ENCODE results near the gene SCN2A.
"Not testable (repeated sequence)": the region's sequence is repeated elsewhere in the genome, so short reads cannot be mapped to it uniquely, and the experiment has no call there.

SCN2A gene

DNA sequence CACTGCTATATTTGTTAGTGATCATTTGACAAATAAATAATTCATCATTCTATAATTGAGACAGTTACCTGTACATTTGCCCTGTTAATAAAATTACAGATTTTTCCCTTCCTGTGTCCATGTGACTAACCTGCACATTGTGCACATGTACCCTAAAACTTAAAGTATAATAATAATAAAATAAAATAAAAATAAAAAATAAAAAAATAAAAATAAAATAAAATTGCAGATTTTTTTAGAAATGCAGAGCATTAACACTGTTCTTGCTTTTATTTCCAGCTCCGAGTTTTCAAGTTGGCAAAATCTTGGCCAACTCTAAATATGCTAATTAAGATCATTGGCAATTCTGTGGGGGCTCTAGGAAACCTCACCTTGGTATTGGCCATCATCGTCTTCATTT lies 105.1 kb downstream of the SCN2A start:
- not testable (repeated sequence) for DNase-seq

DNA sequence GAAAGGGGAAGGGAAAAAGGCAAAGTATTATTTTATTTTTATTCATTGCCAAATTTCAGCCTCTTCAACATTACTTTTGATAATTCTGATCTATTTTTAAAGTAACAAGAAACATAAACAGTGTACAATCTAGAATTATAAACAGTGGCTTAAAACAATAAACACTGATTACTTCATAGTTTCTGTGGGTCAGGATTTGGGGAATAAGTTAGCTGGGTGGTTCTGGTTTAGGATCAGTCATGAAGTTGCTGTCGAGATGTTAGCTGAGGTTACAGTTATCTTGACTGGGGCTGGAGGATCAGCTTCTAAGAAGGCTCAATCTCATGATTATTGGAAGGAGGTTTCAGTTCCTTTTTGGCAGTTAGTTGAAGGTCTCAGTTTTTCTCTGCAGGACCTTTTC lies 109.2 kb downstream of the SCN2A start:
- no peak for DNase-seq

DNA sequence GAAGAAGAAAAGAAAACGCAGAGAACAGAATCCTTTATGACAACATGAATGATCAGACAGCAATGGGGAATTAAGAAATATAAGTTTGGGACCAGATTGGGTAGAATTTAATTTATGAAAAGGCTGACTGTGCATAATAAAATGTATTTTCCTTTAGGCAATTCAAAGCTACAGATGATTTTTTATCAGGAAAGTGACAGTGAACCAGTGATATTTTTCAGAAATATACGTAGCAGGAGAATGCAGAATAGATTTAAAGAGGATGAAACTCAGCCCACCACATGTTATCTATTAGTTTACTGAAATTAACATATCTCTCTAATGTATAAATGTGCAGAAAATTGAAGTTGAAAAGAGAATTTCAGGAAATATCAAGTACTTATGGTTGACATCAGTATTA lies 110.0 kb downstream of the SCN2A start:
- no peak for DNase-seq

DNA sequence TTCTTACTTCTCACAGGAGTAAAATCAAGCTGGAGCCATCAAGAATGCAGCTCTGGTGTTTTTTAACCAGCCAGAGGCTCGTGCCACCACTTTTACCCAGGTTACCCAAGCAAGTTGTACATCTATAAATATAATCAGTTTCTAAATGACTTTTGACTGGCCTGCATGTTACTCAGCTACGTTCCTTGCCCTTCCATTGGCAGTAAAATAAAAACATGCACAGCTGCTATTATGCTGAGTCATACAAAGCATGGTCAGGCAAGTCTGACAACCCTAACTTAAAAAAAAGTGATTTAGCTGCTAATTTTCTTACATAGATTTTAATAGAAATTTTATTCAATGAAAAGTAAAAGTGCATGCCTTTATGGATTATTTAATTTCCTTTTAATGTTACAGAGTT lies 118.5 kb downstream of the SCN2A start:
- peak in 1 of 5 experiments; percentile 32 for DNase-seq

DNA sequence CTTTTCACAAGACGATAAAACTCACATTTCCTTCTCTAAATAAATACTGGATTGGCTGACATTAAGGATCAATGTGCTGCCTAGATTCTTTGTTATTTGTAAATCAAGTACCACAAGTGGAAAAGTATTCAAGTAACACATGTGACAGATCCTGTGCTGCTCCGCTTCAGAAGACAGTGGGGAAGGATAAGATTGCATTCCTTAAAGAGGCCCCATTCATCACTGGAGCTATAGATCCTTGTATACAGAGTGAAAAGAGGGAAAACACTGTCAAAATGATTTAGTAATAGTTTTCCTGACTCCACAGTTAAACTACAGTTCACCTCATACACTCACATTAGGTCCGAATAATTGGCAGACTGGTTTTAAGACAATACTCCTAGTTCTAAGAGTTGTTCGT lies 122.3 kb downstream of the SCN2A start:
- DNase-seq, result no peak

DNA sequence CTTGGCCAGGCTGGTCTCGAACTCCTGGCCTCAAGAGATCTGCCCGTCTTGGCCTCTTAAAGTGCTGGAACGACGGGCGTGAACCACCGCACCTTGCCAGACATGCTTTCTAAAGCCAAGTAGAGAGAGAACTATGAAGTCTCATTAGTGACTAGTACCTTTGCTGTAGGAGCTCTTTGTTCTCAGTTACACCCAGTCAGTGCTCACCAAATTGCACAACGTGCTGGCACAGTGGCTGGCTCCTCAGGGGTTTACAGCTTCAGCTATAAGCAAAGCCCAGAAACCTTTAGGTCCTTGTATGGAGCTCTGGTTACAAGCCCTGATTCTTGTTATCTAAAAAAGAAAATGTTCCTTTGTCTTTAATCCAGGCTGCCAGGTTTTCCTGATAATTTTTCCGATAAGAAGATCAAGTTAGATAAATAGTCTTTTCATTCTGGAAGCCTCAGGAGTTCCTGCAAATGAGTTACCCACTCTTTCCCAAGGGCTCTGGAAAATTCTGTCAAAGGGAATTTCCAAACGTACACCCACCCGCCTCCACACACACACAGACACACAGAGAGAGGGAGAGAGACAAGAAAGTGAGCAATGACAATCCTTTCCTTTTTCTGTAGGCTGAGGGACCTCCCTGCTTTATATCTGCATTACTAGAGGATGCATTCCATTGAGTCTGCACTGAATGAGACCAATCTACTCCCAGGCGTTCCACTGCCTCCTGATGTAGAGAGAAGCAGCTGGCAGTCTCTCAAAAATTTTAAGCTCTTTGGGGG lies 130.1 kb downstream of the SCN2A start:
- no peak for DNase-seq

DNA sequence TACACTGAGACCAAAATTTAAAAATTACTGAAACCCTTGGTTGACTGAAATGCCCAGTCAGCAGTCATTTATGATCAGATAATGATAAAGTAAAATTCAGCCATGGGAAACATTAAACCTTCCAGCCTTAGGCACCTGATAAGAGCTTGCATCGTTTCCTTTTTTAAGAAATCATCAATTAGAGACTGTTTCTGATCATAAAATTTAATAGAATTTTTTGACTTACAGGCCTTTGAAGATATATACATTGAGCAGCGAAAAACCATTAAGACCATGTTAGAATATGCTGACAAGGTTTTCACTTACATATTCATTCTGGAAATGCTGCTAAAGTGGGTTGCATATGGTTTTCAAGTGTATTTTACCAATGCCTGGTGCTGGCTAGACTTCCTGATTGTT lies 130.7 kb downstream of the SCN2A start:
- no peak for DNase-seq

DNA sequence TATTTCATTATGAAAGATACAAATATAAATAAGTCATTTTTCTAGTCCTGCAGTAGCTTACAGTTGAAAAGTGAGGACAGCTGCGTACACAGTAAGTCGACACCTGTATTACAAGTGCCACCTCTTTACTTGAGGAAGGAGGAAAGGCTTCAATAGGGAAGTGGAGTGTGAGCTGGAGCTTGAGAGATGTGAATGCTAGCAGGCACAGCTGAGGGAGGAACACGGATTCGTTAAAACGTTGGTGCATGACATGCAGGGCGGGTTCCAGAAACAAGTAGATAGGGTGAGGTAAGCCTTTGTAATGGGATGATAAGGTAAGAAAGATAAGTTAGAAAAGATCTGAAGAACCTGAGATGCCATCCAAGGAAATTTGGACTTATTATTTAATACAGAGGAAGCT lies 132.1 kb downstream of the SCN2A start:
- DNase-seq, result no peak

DNA sequence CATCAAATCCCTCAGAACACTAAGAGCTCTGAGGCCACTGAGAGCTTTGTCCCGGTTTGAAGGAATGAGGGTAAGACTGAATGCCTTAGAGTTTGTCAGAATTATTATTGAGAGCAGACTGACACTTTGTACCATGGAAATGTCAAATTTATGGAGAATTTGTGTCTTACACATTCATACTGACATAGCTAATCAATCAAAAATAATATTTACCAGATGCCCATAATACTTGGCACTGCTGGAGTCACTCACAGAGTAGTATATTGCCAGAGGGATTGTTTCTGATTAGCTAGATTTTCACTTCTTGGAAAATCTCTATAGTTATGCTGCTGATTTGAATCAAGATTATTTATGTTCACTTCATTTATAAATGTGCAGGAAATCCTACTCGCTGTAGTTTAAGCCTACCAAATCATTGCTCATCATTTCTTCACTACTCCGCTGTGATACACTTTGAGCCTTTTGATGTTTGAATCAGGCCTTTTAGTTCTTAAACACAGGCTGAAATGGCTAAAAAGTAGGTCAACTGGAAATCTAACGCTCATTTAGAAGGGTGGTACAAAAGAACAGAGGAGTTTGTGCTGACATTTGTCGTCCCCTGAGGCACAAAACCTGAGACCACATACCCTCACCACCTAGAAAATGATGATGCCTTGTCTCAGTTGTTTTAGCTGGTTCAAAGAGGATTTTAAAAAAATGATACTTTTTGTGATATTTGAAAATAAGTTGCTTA lies 134.2 kb downstream of the SCN2A start:
- DNase-seq, result no peak

DNA sequence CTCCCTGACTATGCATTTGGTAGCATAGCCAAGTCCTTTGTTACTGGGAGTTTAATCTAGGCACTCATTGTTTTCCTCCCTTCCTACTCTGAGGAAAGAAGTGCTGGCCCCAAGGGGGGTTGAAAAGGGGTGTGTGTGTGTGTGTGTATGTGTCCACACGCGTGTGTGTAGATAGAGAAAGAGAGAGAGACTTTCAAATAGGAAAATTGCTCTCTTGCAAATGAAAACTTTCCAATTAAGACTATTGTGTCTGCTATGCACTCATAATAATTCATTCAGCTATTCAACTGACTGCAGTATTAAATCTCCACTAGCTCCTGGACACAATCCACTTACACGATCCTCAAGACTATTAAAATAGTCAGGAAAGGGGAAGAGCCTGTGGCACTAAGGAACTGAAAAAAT lies 137.4 kb downstream of the SCN2A start:
- DNase-seq, result no peak

DNA sequence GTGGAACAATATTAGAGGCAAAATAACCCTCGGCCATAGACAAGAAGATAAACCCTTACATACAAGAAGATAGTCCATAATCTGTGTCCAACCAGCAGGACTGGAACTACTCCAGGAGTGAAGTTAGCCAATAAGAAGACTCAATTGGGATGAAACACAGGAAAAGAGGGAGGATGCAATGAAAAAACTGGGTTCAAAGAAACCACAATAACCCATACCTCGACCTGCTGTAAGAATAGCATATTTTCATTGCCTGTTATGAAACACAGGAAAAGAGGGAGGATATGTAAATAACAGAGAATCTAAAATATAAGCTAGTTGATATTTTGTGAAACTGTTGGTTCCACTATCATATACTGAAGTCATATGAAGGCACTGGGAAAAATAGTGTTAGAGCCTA lies 143.1 kb downstream of the SCN2A start:
- DNase-seq, result no peak

DNA sequence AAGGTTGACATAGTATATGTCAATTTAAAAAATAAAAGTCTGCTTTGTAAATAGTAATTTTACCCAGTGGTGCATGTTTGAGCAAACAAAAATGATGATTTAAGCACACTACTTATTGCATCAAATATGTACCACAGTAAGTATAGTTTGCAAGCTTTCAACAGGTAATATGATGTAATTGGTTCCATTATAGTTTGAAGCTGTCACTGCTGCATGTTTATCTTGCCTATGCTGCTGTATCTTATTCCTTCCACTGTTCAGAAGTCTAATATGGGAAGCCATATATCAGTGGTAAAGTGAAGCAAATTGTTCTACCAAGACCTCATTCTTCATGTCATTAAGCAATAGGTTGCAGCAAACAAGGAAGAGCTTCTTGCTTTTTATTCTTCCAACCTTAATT lies 151.7 kb downstream of the SCN2A start:
- no peak for DNase-seq

DNA sequence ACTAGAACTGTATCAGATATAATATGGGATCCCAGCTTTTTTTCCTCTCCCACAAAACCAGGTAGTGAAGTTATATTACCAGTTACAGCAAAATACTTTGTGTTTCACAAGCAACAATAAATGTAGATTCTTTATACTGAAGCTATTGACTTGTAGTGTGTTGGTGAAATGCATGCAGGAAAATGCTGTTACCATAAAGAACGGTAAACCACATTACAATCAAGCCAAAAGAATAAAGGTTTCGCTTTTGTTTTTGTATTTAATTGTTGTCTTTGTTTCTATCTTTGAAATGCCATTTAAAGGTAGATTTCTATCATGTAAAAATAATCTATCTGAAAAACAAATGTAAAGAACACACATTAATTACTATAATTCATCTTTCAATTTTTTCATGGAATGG lies 152.6 kb downstream of the SCN2A start:
- peak in 1 of 5 experiments; percentile 33 for DNase-seq

DNA sequence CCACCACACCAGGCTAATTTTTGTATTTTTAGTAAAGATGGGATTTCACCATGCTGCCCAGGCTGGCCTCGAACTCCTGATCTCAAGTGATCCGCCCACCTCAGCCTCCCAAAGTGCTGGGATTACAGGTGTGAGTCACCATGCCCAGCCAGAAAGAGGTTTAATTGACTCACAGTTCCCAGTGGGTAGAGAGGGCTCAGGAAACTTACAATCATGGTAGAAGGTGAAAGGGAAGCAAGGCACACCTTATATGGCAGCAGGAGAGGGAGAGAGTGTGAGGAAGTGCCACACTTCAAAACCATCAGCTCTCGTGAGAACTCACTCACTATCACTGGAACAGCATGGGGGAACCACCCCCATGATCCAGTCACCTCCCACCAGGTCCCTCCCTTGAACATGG lies 159.4 kb downstream of the SCN2A start:
- DNase-seq, result peak in 1 of 5 experiments; percentile 3

DNA sequence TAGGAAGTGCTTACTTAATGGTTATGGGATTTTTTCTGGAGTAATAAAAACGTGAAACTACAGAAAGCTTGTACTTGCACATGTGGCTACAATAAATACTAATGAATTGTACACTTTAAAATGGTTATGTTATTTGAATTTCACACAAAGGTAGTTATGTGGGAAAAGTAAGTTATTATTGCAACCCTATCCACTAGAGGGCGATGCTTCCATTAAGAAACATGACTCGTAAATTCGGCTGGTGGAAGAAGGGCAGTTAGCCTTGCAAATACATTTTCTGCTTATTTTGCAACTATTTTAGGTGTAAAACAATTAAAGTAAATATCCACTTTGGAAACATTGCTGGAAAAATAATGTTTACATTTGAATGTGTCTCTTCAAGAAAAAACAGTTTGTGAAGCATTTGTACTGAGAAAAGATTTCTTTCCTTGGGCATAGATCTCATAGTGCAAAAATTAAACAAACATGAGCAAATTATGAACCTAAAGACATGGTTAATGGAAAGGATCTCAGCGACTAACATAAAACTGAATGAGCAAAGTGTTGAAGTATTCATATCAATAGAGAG lies 162.2 kb downstream of the SCN2A start:
- peak in 1 of 5 experiments; percentile 63 for DNase-seq

DNA sequence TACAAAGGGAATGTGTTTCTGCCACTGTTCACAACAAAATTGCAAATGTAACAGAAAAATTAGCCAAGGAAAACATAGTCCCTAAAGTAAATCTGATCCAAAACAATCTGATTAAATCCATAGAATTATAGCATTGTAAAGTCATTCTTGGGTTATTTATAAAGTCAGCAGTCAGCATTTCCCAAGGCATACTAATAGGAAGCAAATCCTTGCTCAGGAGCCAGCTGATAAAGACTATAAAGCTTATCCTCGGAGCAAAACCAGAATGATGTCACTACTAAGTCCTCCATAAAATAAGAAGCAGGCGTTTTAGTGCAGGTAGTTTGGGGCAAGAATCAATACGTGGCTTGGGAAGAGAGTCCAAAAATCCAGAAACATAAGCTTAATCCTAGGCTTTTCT lies 162.9 kb downstream of the SCN2A start:
- DNase-seq, result no peak

DNA sequence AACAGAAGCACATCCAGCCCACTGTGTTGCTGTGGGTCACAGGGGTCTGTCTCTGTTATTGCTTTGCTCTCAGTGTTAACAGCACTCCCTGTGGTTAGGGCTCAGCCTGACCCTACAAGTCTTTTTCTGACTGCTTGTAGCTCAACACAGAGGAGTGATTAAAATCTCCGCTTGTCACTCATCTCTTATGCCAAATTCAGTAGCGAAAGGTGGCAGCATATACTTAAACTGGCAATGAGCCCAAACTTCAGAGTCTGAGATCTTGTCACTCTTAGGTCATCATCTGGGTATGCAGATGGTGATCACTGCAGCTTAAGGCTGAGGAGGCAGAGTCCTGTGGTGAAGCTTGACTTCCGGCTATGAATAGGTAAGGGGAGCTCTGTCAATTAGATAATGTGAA lies 167.0 kb downstream of the SCN2A start:
- peak in 1 of 5 experiments; percentile 4 for DNase-seq

DNA sequence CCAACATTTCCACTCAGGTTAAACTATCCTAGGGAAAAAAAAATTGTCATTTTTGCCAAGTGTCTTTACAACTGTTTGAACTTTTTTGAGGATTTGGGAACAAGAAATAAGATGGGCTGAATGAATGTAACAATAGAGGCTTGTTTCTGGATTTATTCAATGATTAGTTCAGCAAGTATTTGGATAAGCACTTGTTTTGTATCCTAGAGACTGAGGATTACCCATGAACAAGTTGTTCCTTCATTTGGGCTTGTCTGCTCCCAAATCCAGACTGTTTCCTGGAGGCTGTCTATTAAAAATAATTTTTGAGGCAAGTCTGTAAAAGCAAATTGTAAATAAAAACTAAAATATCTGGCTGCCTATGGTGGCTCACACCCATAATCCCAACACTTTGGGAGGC lies 168.3 kb downstream of the SCN2A start:
- DNase-seq, result no peak

DNA sequence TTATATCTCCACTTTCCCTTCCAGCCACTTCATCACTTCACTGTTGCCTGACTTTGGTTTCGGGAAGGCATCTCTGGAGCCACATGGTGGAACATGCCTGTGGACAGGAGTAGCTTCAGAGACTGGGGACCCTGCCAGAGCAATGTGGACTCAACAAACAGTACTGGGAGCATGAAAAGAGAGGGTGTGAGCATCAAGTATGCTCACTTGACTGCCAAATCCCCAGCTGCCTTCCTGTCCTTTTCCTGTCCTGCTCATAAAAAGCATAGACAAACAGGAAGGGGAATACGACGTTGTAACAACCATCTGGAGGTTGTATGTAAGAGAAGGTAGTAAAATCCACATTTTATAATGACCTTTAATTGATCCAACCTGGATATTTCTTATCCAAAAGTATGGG lies 169.0 kb downstream of the SCN2A start:
- no peak for DNase-seq

DNA sequence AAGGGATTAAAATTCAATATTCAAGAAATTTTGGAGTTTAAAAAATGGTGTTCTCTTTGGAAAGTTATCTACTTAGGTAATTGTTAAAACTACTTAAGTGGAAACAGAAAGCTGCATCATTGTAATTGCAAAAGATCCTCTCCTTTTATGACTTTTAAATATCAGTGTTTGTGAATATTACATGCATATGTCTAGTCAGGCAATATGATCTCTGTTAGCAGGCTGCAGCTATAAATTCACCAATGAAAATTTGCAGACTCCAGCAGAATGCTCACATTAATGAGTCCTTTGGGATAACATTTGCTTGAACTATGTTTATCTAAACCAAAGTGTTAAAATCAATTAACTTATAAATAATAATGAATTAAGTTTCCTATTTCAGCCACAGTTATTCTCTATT lies 171.1 kb downstream of the SCN2A start:
- no peak for DNase-seq

DNA sequence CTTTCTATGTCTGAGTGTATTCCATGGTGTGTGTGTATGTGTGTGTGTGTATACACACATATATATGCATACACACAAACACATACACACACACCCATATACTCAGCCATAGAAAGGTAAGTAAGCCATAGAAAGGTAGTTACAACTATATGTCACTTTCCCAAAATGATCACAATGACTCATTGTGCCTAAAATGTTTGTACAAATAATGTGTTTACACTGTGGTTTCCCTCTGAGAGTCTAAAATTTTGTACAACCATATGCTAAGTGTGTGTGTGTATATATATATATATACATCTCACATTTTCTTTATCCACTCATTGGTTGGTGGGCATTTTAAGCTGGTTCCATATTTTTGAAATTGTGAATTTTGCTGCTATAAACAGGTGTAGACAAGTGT lies 175.0 kb downstream of the SCN2A start:
- DNase-seq, result no peak

DNA sequence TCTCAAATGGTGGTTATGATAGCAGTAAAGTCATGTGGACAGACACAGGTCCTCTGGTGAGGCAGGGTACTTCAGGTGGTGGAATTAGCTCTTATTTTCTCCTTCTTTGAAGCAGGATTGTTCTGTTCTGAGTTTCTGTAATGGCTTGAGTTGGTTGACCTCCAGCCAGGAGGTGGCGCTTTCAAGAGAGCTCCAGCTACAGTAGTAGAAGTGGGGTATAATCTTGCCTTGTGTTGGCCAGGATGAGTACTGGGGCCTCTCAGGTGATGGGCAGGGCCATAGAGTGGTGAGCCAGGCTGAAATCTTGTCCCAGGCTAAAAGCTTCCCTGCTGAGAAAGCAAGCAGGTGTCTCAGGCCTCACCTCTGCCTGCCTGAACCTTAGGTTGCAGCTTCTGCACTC lies 177.8 kb downstream of the SCN2A start:
- DNase-seq, result no peak

DNA sequence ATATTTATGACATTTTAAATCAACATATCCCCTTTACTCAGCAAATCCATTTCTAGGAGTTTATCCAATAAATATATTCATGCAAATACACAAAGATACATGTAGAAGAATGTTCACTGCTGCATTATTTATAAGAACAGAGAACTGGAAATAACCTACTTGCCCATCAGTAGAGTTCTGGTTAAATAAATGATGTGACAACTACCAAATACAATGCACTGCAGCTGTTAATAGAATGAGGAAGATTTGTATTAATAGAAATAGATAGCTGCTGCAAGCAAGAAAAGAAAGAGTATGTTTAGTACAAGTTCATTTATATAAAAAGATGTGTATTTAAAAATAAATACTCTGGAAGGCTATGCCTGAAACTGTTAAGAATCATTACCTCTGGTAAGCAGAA lies 181.0 kb downstream of the SCN2A start:
- no peak for DNase-seq

DNA sequence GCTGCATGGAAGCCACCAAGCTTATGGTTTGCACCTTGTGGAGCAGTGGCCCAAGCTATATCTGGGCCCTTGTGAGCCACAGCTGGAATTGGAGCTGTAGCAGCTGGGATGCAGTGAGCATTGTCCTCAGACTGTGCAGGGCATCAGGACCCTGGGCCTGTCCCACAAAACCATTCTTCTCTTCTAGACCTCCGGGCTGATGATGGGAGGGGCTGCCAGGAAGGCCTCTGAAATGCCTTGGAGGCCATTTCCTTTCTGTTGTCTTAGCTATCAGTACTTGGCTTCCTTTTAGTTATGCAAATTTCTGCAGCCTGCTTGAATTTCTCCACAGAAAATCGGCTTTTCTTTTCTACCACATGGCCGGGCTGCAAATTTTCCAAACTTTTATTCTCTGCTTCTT lies 183.9 kb downstream of the SCN2A start:
- no peak for DNase-seq
